HG03103 (cell line): Measurements from ENCODE around the gene GPX1.

Source experiments
- ATAC-seq: cut with Tn5 transposase; IDR thresholded peaks from one replicate; pipeline ENCODE4 v1.9.1; 2021; ENCODE audit warnings: low read depth; ENCODE audit not compliant: unreplicated experiment

GPX1 gene

GRCh38 chr3:49316696-49317457 lies 41.3 kb downstream of the GPX1 start:
- no peak for ATAC-seq

- no peak for ATAC-seq
These were observed 44.1 kb downstream of the GPX1 start for GRCh38 chr3:49313896-49314688.

GRCh38 chr3:49311283-49311682 lies 46.9 kb downstream of the GPX1 start:
- no peak for ATAC-seq

- ATAC-seq, result no peak
These were observed 47.5 kb downstream of the GPX1 start for GRCh38 chr3:49310677-49311076.
